ENCODE measurements around the gene HOXA3. TPM values are rescaled to one million over a fixed set of nuclear protein-coding genes. Genes with fewer than 3 reads are reported as not detected.

Gene HOXA3
- total RNA-seq, 1 experiment from 2014 or later, result not detected

GRCh38 chr7:27109466-27110185 lies 42.8 kb downstream of the HOXA3 start:
- peaks cover 0 to 7% of the 10 kb centered on the region in 2 experiments; a peak in 3 of 5 replicates for H3K9me3 Mint-ChIP-seq

More at GRCh38 chr7:27109466-27110185, 42.8 kb downstream of the HOXA3 start:
- no peak overlapping the region for H3K27ac ChIP-seq (ENCODE audit: insufficient read length, low read depth, low read length)
- H2AFZ ChIP-seq (ENCODE audit: low read length), result no peak overlapping the region
- no peaks in the 10 kb centered on the region for H3K79me2 ChIP-seq (ENCODE audit: insufficient read depth, low read length)
- no CpG with 5 or more reads among the region's 4 CpGs for WGBS (ENCODE audit: extremely low coverage, insufficient read length, low lambda C conversion rate)
- no peaks in the 10 kb centered on the region; a peak in 1 of 7 replicates for H3K36me3 Mint-ChIP-seq (ENCODE audit: insufficient read depth in 1 of 3, low read depth in 3 of 3)
- H3K56ac ChIP-seq (ENCODE audit: insufficient read length, low read depth, low read length), result no peak overlapping the region
- no peak overlapping the region for H2BK5ac ChIP-seq (ENCODE audit: insufficient read length, low read length)
- no peak overlapping the region for H3K18ac ChIP-seq (ENCODE audit: insufficient read length, low read depth, low read length)
- peaks cover 10 to 24% of the 10 kb centered on the region in 2 experiments for H3K4me1 Mint-ChIP-seq
- H4K5ac ChIP-seq (ENCODE audit: insufficient read length, low read depth, low read length), result no peak overlapping the region
- DNase-seq, result no peak
- no peak overlapping the region for H2BK20ac ChIP-seq (ENCODE audit: low read depth, low read length, poor library complexity, severe bottlenecking)
- H3K23ac ChIP-seq (ENCODE audit: insufficient read length, low read depth, low read length), result no peak overlapping the region
- H3K4me2 ChIP-seq (ENCODE audit: insufficient read depth, insufficient read length, low read length), result no peak overlapping the region
- no peak overlapping the region for H2BK15ac ChIP-seq (ENCODE audit: low read depth, low read length)
- peak overlapping the region in 1 of 2 experiments; percentile 65; a peak in 3 of 5 replicates for H3K4me3 Mint-ChIP-seq
- no peak overlapping the region for H2BK120ac ChIP-seq (ENCODE audit: low read depth, low read length, poor library complexity, severe bottlenecking)
- H3K23me2 ChIP-seq (ENCODE audit: insufficient read length, low read depth, low read length, poor library complexity, severe bottlenecking), result peaks cover 3% of the 10 kb centered on the region
- H3K4me1 ChIP-seq (ENCODE audit: insufficient read depth, low read length), result no peaks in the 10 kb centered on the region
- no peak overlapping the region for H4K8ac ChIP-seq (replicated peaks; ENCODE audit: insufficient read length, low read depth, low read length)
- H3K27ac Mint-ChIP-seq, result no peak overlapping the region; a peak in 1 of 7 replicates
- H2AK5ac ChIP-seq (ENCODE audit: insufficient read length, low read length), result no peak overlapping the region
- no peak overlapping the region for H4K91ac ChIP-seq (ENCODE audit: insufficient read length, low read depth, low read length)
- no peaks in the 10 kb centered on the region for H3K9me3 ChIP-seq (ENCODE audit: control insufficient read depth, low read depth, low read length)
- H3K9ac ChIP-seq (ENCODE audit: extremely low read depth, insufficient read length, low read length), result no peak overlapping the region
- H3K27me3 ChIP-seq (ENCODE audit: insufficient read depth, low read length), result peaks cover 97% of the 10 kb centered on the region
- no peaks in the 10 kb centered on the region for H3K79me1 ChIP-seq (ENCODE audit: insufficient read depth, low read depth, low read length, poor library complexity, severe bottlenecking)
- TF ChIP-seq CTCF (conservative IDR thresholded peaks at IDR 0.05), result no peak
- H3T11ph ChIP-seq (ENCODE audit: low read length), result no peak overlapping the region
- H3K27me3 Mint-ChIP-seq (ENCODE audit: low read depth), result peaks cover 98% of the 10 kb centered on the region
- H4K20me1 ChIP-seq (ENCODE audit: control insufficient read depth, insufficient read depth, insufficient read length), result peaks cover 2% of the 10 kb centered on the region
- H3K4ac ChIP-seq (ENCODE audit: low read depth, low read length), result no peak overlapping the region
- no peak overlapping the region for H3K14ac ChIP-seq (ENCODE audit: insufficient read depth, low read length)
- no peak overlapping the region for H2BK12ac ChIP-seq (ENCODE audit: insufficient read length, low read depth, low read length)

All from H9 (cell line).